Lung (tissue), 12 donors: ENCODE data around the gene HPSE2. TPM values are rescaled to one million over a fixed set of nuclear protein-coding genes. Genes with fewer than 3 reads are reported as not detected.

Source experiments
- ATAC-seq: fragments of 200-7000 bp; cut with Tn5 transposase; one replicate; pipeline ENCODE4 v1.9.1; 2020; ENCODE audit warnings: moderate number of reproducible peaks; ENCODE audit not compliant: insufficient read depth, low FRiP score
- DNase-seq, 3 donors: peaks; one replicate each; pipeline ENCODE4 v3.0.0-alpha.2; 2013 to 2017
- H3K27ac ChIP-seq, 2 donors: one replicate each; pipeline ENCODE4 v1.5.1; 2013; ENCODE audit warnings: mild to moderate bottlenecking in 2 of 2, moderate library complexity in 2 of 2, control low read depth in 1 of 2, inconsistent platforms in 1 of 2, low read depth in 1 of 2, low read length in 1 of 2
- H3K27me3 ChIP-seq, 3 donors: one replicate each; pipeline ENCODE4 v1.5.1; 2013; ENCODE audit warnings: low read length in 2 of 3; ENCODE audit not compliant: control insufficient read depth in 3 of 3, insufficient read depth in 3 of 3
- H3K36me3 ChIP-seq, 4 donors: one replicate each; pipeline ENCODE4 v1.5.1; 2013; ENCODE audit warnings: low read length in 4 of 4, mild to moderate bottlenecking in 1 of 4, moderate library complexity in 1 of 4; ENCODE audit not compliant: control insufficient read depth in 4 of 4, insufficient read depth in 4 of 4
- H3K4me1 ChIP-seq, 5 donors: one replicate each; pipeline ENCODE4 v1.5.1; 2013; ENCODE audit warnings: low read length in 5 of 5, mild to moderate bottlenecking in 2 of 5, moderate library complexity in 1 of 5; ENCODE audit not compliant: control insufficient read depth in 5 of 5, insufficient read depth in 5 of 5
- H3K4me3 ChIP-seq: one replicate; pipeline ENCODE4 v1.5.1; 2013; ENCODE audit warnings: mild to moderate bottlenecking, control low read depth, moderate library complexity
- H3K9ac ChIP-seq, 2 donors: one replicate each; pipeline ENCODE4 v1.5.1; 2013; ENCODE audit warnings: low read length in 2 of 2, control low read depth in 1 of 2; ENCODE audit not compliant: insufficient read depth in 1 of 2
- H3K9me3 ChIP-seq, 4 donors: one replicate each; pipeline ENCODE4 v1.5.1; 2013; ENCODE audit warnings: low read length in 3 of 4, mild to moderate bottlenecking in 1 of 4, moderate library complexity in 1 of 4; ENCODE audit not compliant: control insufficient read depth in 4 of 4, insufficient read depth in 3 of 4
- WGBS, 2 donors: extraction: QIAGEN DNeasy Blood & Tissue Kit; methylation state at CpG; one replicate each; pipeline ENCODE4 v1.1.7; 2013; 5-methylcytosine and 5-hydroxymethylcytosine counted together
- polyA plus RNA-seq, 2 donors: library from polyadenylated mRNA; stranded (reverse); fragments of 200-250 nt; gene quantifications; one replicate each; pipeline ENCODE4 v1.2.1, GENCODE V29; 2013
- total RNA-seq, 2 donors: library from RNA; depleted of rRNA in 1 of 2; stranded (reverse); fragments of >200 nt in 1 of 2; gene quantifications; one replicate each; pipeline ENCODE4 v1.2.1, GENCODE V29; 2014 to 2021
- TF ChIP-seq, protein P1 (sequence below): IDR thresholded peaks from 2 replicates; pipeline ENCODE4 v1.5.1; 2012; ENCODE audit warnings: mild to moderate bottlenecking; ENCODE audit errors: control extremely low read depth, extremely low read depth
- donor health status: control.
- donor health status: control.
- donor health status: Bipolar disorder and iron deficiency.
- donor health status: healthy.
- donor health status: DM: yes; HTN: yes; CAD: no.

HPSE2 gene
- total and polyA plus RNA-seq, 4 donors = 0.32 to 47.3 (median 1.9) TPM

DNA sequence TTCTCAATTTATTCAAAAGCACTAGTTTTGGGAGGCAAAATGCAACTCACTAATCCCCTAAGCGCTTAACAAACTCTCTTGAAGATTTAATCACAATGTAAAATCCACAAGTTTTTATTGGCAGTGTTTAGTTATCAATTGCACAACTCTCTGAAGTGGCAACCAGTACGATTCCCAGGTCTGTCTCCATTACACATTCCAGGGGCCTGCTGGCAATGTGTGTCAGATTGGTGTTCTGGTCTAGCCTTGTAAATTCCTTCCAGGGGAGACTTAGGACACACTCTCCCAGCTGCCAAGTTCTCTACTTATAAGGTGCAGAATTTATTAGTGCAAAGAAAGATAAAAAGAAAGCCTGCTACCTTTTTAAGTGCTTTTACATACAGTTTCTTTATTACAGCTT lies 624.2 kb downstream of the HPSE2 start:
- TF ChIP-seq, protein P1, sequence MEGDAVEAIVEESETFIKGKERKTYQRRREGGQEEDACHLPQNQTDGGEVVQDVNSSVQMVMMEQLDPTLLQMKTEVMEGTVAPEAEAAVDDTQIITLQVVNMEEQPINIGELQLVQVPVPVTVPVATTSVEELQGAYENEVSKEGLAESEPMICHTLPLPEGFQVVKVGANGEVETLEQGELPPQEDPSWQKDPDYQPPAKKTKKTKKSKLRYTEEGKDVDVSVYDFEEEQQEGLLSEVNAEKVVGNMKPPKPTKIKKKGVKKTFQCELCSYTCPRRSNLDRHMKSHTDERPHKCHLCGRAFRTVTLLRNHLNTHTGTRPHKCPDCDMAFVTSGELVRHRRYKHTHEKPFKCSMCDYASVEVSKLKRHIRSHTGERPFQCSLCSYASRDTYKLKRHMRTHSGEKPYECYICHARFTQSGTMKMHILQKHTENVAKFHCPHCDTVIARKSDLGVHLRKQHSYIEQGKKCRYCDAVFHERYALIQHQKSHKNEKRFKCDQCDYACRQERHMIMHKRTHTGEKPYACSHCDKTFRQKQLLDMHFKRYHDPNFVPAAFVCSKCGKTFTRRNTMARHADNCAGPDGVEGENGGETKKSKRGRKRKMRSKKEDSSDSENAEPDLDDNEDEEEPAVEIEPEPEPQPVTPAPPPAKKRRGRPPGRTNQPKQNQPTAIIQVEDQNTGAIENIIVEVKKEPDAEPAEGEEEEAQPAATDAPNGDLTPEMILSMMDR = no peak
- peaks cover 0 to 3% (median 0%) of the 10 kb centered on the region in 4 donors for H3K9me3 ChIP-seq
- ATAC-seq = no peak
- no peak overlapping the region for H3K9ac ChIP-seq
- H3K4me1 ChIP-seq = peaks cover 0 to 2% (median 0%) of the 10 kb centered on the region in 5 donors
- H3K36me3 ChIP-seq = no peaks in the 10 kb centered on the region
- H3K27ac ChIP-seq = no peak overlapping the region
- DNase-seq = no peak
- no peaks in the 10 kb centered on the region for H3K27me3 ChIP-seq
- no peak overlapping the region for H3K4me3 ChIP-seq
- WGBS, 2 donors = 55 to 70% methylated on average over 2 of the region's 2 CpGs

DNA sequence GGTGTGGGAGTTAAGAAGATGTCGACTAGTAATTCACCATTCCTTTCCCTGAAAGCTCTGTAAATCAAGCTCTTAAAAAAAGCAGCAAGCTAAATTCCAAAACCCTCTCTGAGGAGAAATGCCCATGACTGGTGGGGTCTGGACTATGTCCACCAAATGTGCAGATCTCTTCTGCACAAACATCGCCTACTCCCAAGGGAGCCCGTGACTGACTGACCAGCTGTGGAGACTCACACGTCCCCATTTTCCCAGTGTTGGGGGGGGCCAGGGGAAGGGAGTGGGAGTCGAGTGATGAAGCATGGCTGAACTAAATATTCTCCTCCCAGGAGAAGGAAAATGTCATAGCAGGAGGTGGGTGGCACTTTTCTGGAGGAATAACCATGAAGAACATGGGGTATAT lies 624.8 kb downstream of the HPSE2 start:
- peaks cover 0 to 2% (median 0%) of the 10 kb centered on the region in 5 donors for H3K4me1 ChIP-seq
- ATAC-seq = no peak
- no peak overlapping the region for H3K4me3 ChIP-seq
- H3K36me3 ChIP-seq = no peaks in the 10 kb centered on the region
- WGBS, 2 donors = 70 to 88% methylated on average over 5 of the region's 5 CpGs
- H3K27ac ChIP-seq = no peak overlapping the region
- peaks cover 0 to 3% (median 0%) of the 10 kb centered on the region in 4 donors for H3K9me3 ChIP-seq
- no peak overlapping the region for H3K9ac ChIP-seq
- no peaks in the 10 kb centered on the region for H3K27me3 ChIP-seq
- TF ChIP-seq, protein P1 = no peak
- DNase-seq = no peak

DNA sequence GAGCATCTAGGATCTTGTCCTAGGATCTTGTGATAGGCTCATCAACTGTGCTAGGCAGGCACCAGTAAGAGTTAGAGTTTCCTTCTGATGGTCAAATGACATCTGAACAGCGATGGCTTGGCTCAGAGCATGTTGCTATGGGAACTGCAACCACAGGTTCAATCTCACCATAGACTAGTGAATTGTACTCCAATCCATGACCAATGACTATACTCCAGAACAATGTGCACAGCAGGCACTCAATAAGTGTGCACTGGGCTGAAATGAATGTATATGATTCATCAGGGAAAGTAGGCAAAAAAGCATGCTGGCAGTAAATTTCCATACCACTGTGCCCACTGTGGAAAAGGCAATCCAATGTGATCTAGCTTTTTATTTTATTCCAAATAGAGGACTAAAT lies 625.4 kb downstream of the HPSE2 start:
- no peak for DNase-seq
- Histone ChIP-seq H3K27me3 (no peaks in the 10 kb centered on the region), H3K4me3 (no peak overlapping the region), H3K36me3 (no peaks in the 10 kb centered on the region), H3K9ac (no peak overlapping the region), H3K4me1 (peaks cover 0 to 5% (median 0%) of the 10 kb centered on the region in 5 donors), H3K27ac (no peak overlapping the region), H3K9me3 (peaks cover 0 to 5% (median 0%) of the 10 kb centered on the region in 4 donors)
- TF ChIP-seq, protein P1 = no peak
- 85 to 86% methylated on average over 1 of the region's 1 CpG for WGBS, 2 donors
- ATAC-seq = no peak

DNA sequence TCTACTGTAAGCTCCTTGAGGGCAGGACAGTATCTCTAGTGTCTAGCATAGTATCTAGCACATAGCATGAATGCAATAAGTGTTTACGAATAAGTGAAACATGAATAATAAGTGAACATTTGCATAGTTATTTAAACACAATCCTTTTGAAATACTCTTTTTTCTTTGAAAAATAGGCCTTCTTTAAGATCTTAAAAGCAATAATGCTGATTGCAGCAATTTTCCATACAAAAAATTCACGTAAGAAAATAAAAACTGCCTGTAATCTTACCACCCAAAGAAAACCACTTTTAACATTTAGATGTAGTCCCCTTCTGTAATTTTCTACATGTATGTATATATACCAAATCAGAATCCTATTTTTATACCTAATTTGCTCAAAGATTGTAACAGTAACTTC lies 626.4 kb downstream of the HPSE2 start:
- H3K9ac ChIP-seq = no peak overlapping the region
- TF ChIP-seq, protein P1 = no peak
- H3K27me3 ChIP-seq = no peaks in the 10 kb centered on the region
- no peak for DNase-seq
- 90 to 94% methylated on average over 2 of the region's 2 CpGs for WGBS, 2 donors
- no peak overlapping the region for H3K27ac ChIP-seq
- H3K36me3 ChIP-seq = no peaks in the 10 kb centered on the region
- ATAC-seq = no peak
- peaks cover 0 to 5% (median 0%) of the 10 kb centered on the region in 5 donors for H3K4me1 ChIP-seq
- H3K4me3 ChIP-seq = no peak overlapping the region
- H3K9me3 ChIP-seq = peaks cover 0 to 5% (median 0%) of the 10 kb centered on the region in 4 donors
